ENCODE data around the gene OPTC.

Gene OPTC

DNA sequence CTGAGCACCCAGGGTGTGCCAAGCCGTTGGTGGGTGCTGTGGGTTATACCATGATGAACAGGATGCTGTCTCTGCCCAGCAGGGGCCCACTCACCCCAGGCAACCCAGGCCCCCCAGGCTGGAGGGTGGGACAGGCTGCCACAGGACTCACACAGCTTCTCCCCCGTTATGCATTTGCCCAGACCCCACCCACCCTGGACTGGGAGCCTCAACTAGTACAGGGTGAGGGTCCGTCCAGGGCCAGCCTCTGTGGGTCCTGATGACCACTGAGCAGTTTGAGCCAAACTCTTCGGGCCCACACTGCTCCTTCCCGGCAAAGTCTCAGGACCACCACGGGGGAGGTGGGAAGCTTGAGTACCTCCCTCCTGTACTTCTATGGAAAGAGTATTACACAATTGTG lies 22.1 kb upstream of the OPTC start:
- H3K9me2 ChIP-seq (replicated peaks; ENCODE audit: low read depth, low read length): no peaks in the 10 kb centered on the region
- no peaks in the 10 kb centered on the region for H3K36me3 ChIP-seq (ENCODE audit: insufficient read depth, low read length)
- H2AFZ ChIP-seq (ENCODE audit: low read length): no peak overlapping the region
- no peaks in the 10 kb centered on the region for H3K79me2 ChIP-seq (ENCODE audit: insufficient read depth, low read length)
- no peaks in the 10 kb centered on the region for H3F3A ChIP-seq (ENCODE audit: low read depth)
- no peak for TF ChIP-seq EZH2phosphoT487 (IDR thresholded peaks at IDR 0.05; ENCODE audit: borderline replicate concordance)
- TF ChIP-seq, protein P1, sequence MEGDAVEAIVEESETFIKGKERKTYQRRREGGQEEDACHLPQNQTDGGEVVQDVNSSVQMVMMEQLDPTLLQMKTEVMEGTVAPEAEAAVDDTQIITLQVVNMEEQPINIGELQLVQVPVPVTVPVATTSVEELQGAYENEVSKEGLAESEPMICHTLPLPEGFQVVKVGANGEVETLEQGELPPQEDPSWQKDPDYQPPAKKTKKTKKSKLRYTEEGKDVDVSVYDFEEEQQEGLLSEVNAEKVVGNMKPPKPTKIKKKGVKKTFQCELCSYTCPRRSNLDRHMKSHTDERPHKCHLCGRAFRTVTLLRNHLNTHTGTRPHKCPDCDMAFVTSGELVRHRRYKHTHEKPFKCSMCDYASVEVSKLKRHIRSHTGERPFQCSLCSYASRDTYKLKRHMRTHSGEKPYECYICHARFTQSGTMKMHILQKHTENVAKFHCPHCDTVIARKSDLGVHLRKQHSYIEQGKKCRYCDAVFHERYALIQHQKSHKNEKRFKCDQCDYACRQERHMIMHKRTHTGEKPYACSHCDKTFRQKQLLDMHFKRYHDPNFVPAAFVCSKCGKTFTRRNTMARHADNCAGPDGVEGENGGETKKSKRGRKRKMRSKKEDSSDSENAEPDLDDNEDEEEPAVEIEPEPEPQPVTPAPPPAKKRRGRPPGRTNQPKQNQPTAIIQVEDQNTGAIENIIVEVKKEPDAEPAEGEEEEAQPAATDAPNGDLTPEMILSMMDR (conservative IDR thresholded peaks at IDR 0.05; ENCODE audit: low read length): no peak
- H3K4me2 ChIP-seq (ENCODE audit: low read depth, low read length, poor library complexity, severe bottlenecking): no peak overlapping the region
- H3K4me1 ChIP-seq (ENCODE audit: insufficient read depth, low read length, poor library complexity, severe bottlenecking): no peaks in the 10 kb centered on the region
- H3K9me3 ChIP-seq (ENCODE audit: insufficient read depth, low read depth, low read length): no peaks in the 10 kb centered on the region
- no peak overlapping the region for H3K9ac ChIP-seq (ENCODE audit: low read depth, low read length, poor library complexity, severe bottlenecking)
- H3K27me3 ChIP-seq (ENCODE audit: insufficient read depth, low read length, poor library complexity, severe bottlenecking): no peaks in the 10 kb centered on the region
- H4K20me1 ChIP-seq (ENCODE audit: insufficient read depth, low read length, poor library complexity, severe bottlenecking): no peaks in the 10 kb centered on the region
- no peak overlapping the region for H3K4me3 ChIP-seq (ENCODE audit: low read length, poor library complexity, severe bottlenecking)

DNA sequence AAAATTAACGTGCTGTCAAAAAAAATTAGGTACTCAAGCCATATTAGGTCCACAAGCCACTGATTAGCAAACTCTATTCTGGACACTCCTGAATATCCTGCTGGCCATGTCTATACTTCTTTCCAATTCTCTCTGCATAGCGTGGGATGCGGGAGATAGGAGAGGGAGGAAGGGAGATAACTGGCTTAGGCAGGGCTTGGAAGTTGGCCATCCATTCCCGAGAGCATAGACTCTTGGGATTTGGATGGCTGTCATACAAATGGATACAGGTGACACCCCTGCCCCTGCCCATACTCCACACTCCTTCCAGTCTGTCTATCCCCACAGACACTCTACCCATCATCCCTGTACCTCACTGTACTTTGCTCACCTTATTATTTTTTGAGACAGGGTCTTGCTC lies 20.7 kb upstream of the OPTC start:
- Histone ChIP-seq H3K4me3 (ENCODE audit: low read length, poor library complexity, severe bottlenecking) (no peak overlapping the region), H2AFZ (ENCODE audit: low read length) (no peak overlapping the region), H3K4me1 (ENCODE audit: insufficient read depth, low read length, poor library complexity, severe bottlenecking) (no peaks in the 10 kb centered on the region), H3K9me2 (replicated peaks; ENCODE audit: low read depth, low read length) (no peaks in the 10 kb centered on the region), H3K9me3 (ENCODE audit: insufficient read depth, low read depth, low read length) (no peaks in the 10 kb centered on the region), H3K9ac (ENCODE audit: low read depth, low read length, poor library complexity, severe bottlenecking) (no peak overlapping the region), H3K4me2 (ENCODE audit: low read depth, low read length, poor library complexity, severe bottlenecking) (no peak overlapping the region), H3K36me3 (ENCODE audit: insufficient read depth, low read length) (no peaks in the 10 kb centered on the region), H4K20me1 (ENCODE audit: insufficient read depth, low read length, poor library complexity, severe bottlenecking) (no peaks in the 10 kb centered on the region), H3F3A (ENCODE audit: low read depth) (no peaks in the 10 kb centered on the region), H3K27me3 (ENCODE audit: insufficient read depth, low read length, poor library complexity, severe bottlenecking) (no peaks in the 10 kb centered on the region), H3K79me2 (ENCODE audit: insufficient read depth, low read length) (no peaks in the 10 kb centered on the region)
- TF ChIP-seq, protein P1 (conservative IDR thresholded peaks at IDR 0.05; ENCODE audit: low read length): no peak
- no peak for TF ChIP-seq EZH2phosphoT487 (IDR thresholded peaks at IDR 0.05; ENCODE audit: borderline replicate concordance)

DNA sequence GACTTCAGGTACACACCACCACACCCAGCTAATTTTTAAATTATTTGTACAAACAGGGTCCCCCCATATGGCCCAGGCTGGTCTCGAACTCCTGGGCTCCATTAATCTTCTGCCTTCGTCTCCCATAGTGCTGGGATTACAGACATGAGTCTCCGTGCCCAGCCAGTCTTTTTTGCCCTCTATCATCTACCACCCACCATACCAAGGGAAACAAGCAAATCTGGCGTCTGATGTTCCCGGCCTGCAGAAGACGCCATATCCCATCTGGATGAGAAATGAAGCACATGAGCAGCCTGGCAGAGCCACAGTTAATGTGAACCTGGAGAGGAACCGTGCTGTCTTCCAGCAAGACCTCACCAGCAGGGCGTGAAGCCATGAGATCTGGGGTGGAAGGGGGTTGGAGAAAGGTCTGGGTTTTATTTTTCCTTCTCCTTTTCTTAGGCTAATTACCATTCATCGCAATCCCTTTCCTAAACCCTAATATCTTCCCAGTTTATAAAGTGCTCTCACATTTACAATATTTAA lies 20.1 kb upstream of the OPTC start:
- Histone ChIP-seq H3K27me3 (ENCODE audit: insufficient read depth, low read length, poor library complexity, severe bottlenecking) (no peaks in the 10 kb centered on the region), H3K4me3 (ENCODE audit: low read length, poor library complexity, severe bottlenecking) (no peak overlapping the region), H3K9me3 (ENCODE audit: insufficient read depth, low read depth, low read length) (no peaks in the 10 kb centered on the region), H3K79me2 (ENCODE audit: insufficient read depth, low read length) (no peaks in the 10 kb centered on the region), H3K9me2 (replicated peaks; ENCODE audit: low read depth, low read length) (no peaks in the 10 kb centered on the region), H3K36me3 (ENCODE audit: insufficient read depth, low read length) (no peaks in the 10 kb centered on the region), H4K20me1 (ENCODE audit: insufficient read depth, low read length, poor library complexity, severe bottlenecking) (no peaks in the 10 kb centered on the region), H3K9ac (ENCODE audit: low read depth, low read length, poor library complexity, severe bottlenecking) (no peak overlapping the region), H3K4me2 (ENCODE audit: low read depth, low read length, poor library complexity, severe bottlenecking) (no peak overlapping the region), H3K4me1 (ENCODE audit: insufficient read depth, low read length, poor library complexity, severe bottlenecking) (no peaks in the 10 kb centered on the region), H3F3A (ENCODE audit: low read depth) (no peaks in the 10 kb centered on the region), H2AFZ (ENCODE audit: low read length) (no peak overlapping the region)
- TF ChIP-seq, protein P1 (conservative IDR thresholded peaks at IDR 0.05; ENCODE audit: low read length): no peak
- TF ChIP-seq EZH2phosphoT487 (IDR thresholded peaks at IDR 0.05; ENCODE audit: borderline replicate concordance): no peak
